H1 (cell line): Measurements from ENCODE around the gene RESP18.
"Not testable (repeated sequence)": the region's sequence is repeated elsewhere in the genome, so short reads cannot be mapped to it uniquely, and the experiment has no call there.

Source experiments
- BRCA1 ChIP-seq: IDR thresholded peaks from 2 replicates; pipeline ENCODE4 v1.6.1; 2012; ENCODE audit warnings: low read depth, low read length, improper control_type of control experiment
- CTCF ChIP-seq, 3 experiments: IDR thresholded peaks; 1 replicate in 2 of 3; 2 replicates in 1 of 3; pipeline versions ENCODE4 v1.5.1 to v1.6.1; 2011; ENCODE audit warnings: low read length in 3 of 3, mild to moderate bottlenecking in 3 of 3, inconsistent platforms in 2 of 3, low read depth in 1 of 3, moderate library complexity in 1 of 3; ENCODE audit not compliant: insufficient read depth in 1 of 3; ENCODE audit errors: control extremely low read depth in 1 of 3
- JUND ChIP-seq: IDR thresholded peaks from 2 replicates; pipeline ENCODE4 v1.6.1; 2011; ENCODE audit warnings: mild to moderate bottlenecking, improper control_type of control experiment, low read length
- KDM4A ChIP-seq: IDR thresholded peaks from one replicate; pipeline ENCODE4 v1.7.1; 2012; ENCODE audit warnings: low read depth, mild to moderate bottlenecking, moderate library complexity, low read length, inconsistent platforms; ENCODE audit not compliant: severe bottlenecking
- KDM5A ChIP-seq: fragments of 200-600 bp; IDR thresholded peaks from 2 replicates; pipeline ENCODE4 v1.7.1; 2012; ENCODE audit warnings: mild to moderate bottlenecking, low read length, inconsistent platforms, mixed read lengths
- MAFK ChIP-seq: IDR thresholded peaks from 2 replicates; pipeline ENCODE4 v1.6.1; 2012; ENCODE audit warnings: low read depth, mild to moderate bottlenecking, improper control_type of control experiment, low read length
- PHF8 ChIP-seq: fragments of 200-600 bp; sonication (generic); conservative IDR thresholded peaks from 2 replicates; pipeline ENCODE4 v1.7.1; 2012; ENCODE audit warnings: low read depth, mild to moderate bottlenecking, inconsistent platforms, low read length, moderate library complexity
- RAD21 ChIP-seq, 2 experiments: IDR thresholded peaks in 1 of 2; conservative IDR thresholded peaks in 1 of 2; 2 replicates each; pipeline ENCODE4 v1.6.1; 2011; ENCODE audit warnings: low read depth in 2 of 2, low read length in 2 of 2, improper control_type of control experiment in 1 of 2, inconsistent platforms in 1 of 2, mild to moderate bottlenecking in 1 of 2, moderate library complexity in 1 of 2
- RFX5 ChIP-seq: IDR thresholded peaks from 2 replicates; pipeline ENCODE4 v1.6.1; 2011; ENCODE audit warnings: low read depth, low read length, improper control_type of control experiment, borderline replicate concordance
- SIN3A ChIP-seq, 2 experiments: IDR thresholded peaks in 1 of 2; conservative IDR thresholded peaks in 1 of 2; 2 replicates each; pipeline ENCODE4 v1.6.1; 2011 to 2012; ENCODE audit warnings: low read length in 2 of 2, improper control_type of control experiment in 1 of 2, low read depth in 1 of 2, mild to moderate bottlenecking in 1 of 2
- TBP ChIP-seq: IDR thresholded peaks from 2 replicates; pipeline ENCODE4 v1.6.1; 2011; ENCODE audit warnings: low read depth, low read length, improper control_type of control experiment

- not testable (repeated sequence) for TF ChIP-seq BRCA1; MAFK; RFX5; SIN3A (conservative IDR thresholded peaks at IDR 0.05 in 1 of 2, IDR thresholded peaks at IDR 0.05 in 1 of 2; ENCODE audit: low read depth in 1 of 2, low read length in 2 of 2); KDM5A; JUND; RAD21 (IDR thresholded peaks at IDR 0.05 in 1 of 2, conservative IDR thresholded peaks at IDR 0.05 in 1 of 2; ENCODE audit: low read depth in 2 of 2, low read length in 2 of 2); TBP; KDM4A; PHF8; CTCF (IDR thresholded peaks at IDR 0.05; ENCODE audit: control extremely low read depth in 1 of 3, insufficient read depth in 1 of 3, low read depth in 1 of 3, low read length in 3 of 3)
Measured at GRCh38 chr2:219287116-219287440, 45.5 kb downstream of the RESP18 start.
